ENCODE data around the gene TRAPPC11.
"Not testable (repeated sequence)": the region's sequence is repeated elsewhere in the genome, so short reads cannot be mapped to it uniquely, and the experiment has no call there.

The TRAPPC11 gene

DNA sequence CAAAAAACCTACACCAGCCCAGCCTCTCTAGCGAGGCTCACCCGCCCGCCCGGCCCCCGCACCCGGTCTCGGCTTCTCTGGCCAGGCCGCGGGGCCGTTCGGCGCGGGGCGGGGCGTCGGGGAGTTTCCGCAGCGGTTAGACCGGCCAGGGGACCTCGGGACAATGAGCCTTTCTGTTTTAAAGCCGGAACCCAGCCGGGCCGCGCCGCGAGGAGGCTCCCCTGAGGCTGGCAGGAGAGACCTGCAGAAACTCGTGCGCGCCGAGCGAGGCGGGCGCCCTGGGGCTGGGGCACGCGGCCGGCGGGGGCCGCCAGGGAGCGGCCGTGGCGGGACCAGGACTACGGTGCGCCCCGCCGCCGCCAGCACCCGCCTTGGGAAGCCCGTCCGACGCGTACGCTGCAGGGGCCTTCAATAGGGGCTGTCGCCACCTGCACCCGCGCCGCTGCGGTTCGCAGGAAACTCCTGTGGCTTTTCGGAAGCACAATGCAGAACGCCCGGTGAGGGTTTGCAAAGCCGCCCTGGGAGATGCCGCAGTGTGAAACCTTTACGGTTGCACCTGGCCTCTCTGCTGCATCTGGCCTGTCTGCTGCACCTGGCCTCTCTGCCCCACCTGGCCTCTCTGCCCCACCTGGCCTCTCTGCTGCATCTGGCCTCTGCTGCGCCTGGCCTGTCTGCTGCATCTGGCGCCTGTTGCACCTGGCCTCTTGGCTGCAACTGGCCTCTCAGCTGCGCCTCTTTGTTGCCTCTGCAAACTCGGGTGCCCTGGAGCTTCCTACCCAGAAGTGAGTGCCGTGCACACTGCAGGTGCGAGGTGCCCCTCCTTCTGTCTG is 63.9 kb downstream of the TRAPPC11 start:
- DNase-seq: peak; percentile 80

- no peak for DNase-seq
Measured at GRCh38 chr4:183723561-183724228, 64.6 kb downstream of the TRAPPC11 start.

DNA sequence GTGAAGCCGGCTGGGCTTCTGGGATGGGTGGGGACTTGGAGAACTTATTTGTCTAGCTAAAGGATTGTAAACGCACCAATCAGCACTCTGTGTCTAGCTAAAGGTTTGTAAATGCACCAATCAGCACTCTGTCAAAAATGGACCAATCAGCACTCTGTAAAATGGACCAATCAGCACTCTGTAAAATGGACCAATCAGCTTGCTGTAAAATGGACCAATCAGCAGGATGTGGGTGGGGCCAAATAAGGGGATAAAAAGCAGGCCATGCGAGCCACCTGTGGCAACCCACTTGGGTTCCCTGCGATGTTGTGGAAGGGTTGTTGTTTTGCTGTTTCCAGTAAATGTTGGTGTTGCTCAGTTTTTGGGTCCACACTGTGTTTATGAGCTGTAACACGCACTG is 66.5 kb downstream of the TRAPPC11 start:
- DNase-seq: not testable (repeated sequence)

DNA sequence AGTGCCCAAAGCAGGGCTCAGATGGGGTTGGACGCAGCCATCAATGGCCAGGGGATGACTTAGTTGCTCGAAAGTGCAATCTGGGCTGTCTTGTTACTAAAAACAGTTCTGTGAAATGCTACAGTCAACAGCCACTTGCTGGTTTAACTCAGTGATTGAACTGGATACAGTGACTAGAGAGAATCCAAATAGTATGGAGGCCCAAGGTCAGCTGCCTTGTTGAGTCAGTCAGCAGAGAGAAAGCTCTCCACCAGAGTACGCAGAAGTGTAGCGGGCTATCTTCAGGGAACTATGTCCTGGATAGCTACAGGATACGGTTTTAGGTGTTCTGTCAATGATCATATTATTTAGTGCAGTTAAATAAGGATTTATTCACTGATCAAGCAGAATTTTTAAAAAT is 68.4 kb downstream of the TRAPPC11 start:
- no peak for DNase-seq

DNA sequence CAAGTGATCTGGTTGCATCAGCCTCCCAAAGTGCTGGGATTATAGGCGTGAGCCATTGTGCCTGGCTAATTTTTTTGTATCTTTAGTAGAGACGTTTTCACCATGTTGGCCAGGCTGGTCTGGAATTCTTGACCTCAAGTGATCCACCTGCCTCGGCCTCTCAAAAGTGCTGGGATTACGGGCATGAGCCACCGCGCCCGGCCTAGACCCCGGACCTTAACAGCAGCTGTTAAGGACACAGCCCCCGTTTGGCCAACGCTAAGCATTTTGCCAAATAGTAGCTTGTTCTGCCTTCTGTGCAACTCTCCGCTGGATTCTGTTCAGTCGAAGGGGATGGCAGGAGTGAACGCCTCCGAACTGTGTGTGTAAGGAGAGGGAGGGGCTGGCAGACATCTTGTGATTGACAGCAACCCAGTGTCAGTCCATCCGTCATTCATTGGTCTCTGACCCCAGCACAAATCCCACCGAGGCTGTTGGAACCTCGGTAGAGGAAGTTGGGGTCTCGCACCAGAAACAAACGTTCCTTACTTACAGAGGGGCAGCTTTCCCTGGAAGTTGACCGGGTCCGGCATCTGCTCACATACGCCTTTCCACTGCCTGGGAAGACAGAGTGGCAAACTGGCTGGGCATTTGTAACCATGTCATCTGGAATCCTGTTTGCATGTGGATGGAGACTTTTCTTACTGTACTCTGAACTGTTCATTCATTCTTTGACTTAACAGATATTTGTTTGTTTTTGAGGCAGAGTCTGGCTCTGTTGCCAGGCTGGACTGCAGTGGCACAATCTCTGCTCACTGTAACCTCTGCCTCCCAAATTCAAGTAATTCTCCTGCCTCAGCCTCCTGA is 69.4 kb downstream of the TRAPPC11 start:
- DNase-seq: no peak

- no peak for DNase-seq
Measured at GRCh38 chr4:183729069-183729406, 69.9 kb downstream of the TRAPPC11 start.

- DNase-seq: peak; percentile 51
Measured at GRCh38 chr4:183729430-183730328, 70.6 kb downstream of the TRAPPC11 start.

- DNase-seq: peak; percentile 42
Measured at GRCh38 chr4:183732296-183732695, 73.2 kb downstream of the TRAPPC11 start.

DNA sequence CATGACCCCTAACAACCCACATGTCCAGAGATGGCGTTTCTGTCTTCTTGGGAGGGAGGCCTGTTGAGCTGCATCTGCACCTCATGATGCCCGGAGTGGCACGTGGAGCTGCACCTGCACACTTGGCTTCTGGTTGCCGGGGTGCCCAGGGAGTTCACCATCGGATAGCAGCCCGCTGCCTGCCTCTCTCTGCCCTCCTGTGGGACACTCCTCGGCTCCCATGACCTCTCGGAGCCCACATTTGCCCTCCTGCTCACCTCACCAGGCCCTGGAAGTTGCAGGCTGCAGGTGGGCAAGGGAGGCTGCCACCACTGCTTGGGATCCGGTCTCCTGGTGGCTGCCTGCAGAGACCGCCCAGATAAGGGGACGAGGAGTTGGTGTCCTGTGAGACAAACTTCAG is 74.1 kb downstream of the TRAPPC11 start:
- no peak for DNase-seq

- DNase-seq: no peak
Measured at GRCh38 chr4:183738081-183738673, 79.1 kb downstream of the TRAPPC11 start.

DNA sequence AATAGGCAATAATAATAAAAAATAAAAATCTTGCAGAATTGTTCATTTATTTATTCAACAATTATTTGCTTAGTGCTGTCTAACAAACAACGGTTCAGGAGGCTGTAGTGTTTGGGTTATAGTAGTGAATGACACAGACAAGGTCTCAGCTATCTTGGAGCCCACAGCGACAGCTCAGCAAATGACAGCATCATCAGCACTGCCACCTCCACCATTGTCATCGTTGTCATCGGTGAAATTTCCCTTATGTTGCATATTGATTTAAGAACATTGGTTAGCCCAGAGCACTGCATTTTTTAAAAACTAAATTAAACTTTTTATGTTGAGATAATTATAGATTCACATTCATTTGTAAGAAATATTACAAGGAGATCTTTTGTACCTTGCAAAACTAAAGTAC is 79.9 kb downstream of the TRAPPC11 start:
- DNase-seq: no peak

GRCh38 chr4:183746305-183747229 is 87.5 kb downstream of the TRAPPC11 start:
- no peak for DNase-seq

DNA sequence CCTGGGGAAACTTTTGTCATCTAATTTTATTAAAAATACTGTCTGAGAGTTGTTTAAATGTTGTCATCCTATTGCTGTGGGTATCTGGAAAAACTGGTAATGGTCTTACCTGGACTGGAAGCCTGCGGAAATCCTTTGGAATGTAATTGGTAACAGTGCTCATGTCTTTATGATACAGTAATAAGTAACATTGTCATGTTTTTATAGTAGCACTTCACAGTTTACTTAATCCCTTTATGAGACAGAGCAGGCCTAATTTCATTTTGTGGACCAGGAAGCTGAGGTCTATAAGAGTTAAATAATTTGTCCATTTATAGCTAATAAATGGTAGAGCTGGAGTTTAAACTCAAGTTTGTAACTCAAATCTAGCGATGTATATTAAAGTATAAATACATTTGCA is 88.3 kb downstream of the TRAPPC11 start:
- DNase-seq: no peak

- DNase-seq: no peak
Measured at GRCh38 chr4:183747931-183748670, 89.0 kb downstream of the TRAPPC11 start.

GRCh38 chr4:183751106-183751505 is 92.0 kb downstream of the TRAPPC11 start:
- DNase-seq: no peak

DNA sequence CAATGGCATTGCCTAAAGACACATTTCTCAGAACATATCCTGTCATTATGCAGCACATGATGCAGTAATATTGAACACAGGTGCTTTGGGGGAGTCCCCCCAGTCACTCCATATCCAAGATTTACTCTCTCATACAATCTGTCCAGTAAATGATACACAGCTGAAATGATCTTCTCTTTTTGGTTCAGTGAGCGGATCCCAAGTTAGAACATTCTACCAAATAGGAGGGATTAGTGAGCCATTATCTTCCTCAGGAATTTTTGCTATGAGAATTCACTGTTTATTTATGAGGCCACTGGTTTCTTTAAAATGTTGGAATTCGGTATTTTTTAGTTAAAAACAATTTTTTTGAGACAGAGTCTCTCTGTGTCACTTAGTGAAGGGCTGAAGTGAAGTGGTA is 96.5 kb downstream of the TRAPPC11 start:
- DNase-seq: no peak

DNA sequence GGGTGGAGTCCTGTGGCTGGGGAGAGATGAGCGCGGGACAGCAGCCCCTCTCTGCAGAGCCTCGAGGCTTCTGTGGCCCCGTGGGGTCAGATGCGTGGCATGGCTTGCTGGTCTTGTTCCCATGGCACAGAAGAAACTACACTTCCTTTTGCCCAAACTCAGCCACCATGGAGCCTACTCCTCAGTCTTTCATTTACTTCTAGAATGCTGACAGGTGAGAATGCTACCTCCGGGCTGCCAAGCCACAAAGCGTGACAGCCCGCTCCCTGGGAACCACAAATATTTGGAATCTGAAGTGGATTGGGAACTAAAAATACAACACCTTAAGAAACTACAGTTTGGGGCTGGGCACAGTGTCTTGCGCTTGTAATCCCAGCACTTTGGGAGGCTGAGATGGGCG is 98.0 kb downstream of the TRAPPC11 start:
- no peak for DNase-seq

DNA sequence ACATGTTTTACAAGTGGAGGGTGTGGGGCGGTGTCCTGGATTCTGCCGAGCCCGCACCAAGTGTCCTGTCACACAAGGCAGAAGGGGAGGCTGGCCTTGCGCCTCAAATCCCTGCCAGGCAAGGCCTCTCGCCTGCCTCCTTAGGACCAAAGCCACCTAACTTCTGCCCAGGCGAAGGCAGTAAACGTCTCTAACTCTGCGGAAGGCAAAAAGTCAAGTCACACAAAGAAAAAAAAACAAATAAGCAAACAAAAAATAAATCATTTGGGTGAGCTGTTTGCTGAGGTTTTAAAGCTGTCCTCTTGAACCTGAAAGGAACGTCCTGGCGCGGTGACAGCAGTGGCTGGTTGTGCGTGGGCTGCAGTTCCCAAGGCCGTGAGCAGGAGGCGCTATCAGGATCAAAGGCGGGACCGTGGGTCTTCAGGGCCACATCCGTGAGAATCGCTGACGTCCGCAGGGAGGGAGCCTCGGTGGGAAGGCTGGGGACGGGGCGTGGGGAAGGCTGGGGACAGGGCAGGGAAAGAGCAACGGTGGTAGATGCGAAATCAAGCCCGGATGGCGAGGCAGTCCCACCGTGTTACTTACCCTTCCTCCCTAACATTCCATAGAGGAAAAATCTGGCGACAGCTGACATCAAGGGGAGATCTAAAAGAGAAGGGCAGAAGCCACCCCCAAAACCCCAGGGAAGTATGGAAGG is 99.1 kb downstream of the TRAPPC11 start:
- no peak for DNase-seq

GRCh38 chr4:183758758-183759447 is 99.8 kb downstream of the TRAPPC11 start:
- no peak for DNase-seq
